HEK293 (cell line): Measurements from ENCODE around the gene OLFM1.

Source experiments
- CTCF ChIA-PET: fragments of 350-600 bp; formaldehyde crosslinking; extraction: SDS; loops from one replicate; lab custom pipeline; 2021; ENCODE audit warnings: antibody characterized with exemption; lab: Yijun Ruan, JAX
- POLR2A ChIA-PET: fragments of 300-600 bp; formaldehyde crosslinking; extraction: SDS; loops from one replicate; lab custom pipeline; 2020; ENCODE audit warnings: antibody characterized with exemption, inconsistent platforms; lab: Yijun Ruan, JAX
- H3K27ac ChIP-seq: fragments of 200-500 bp; sonication (Bioruptor generic); 2 replicates; pipeline ENCODE4 v1.5.1; 2014; ENCODE audit warnings: low read depth, low read length, control low read depth, inconsistent platforms; ENCODE audit errors: extremely low read depth
- H3K36me3 ChIP-seq, 2 experiments: fragments of 200-500 bp in 1 of 2; sonication (Bioruptor generic) in 1 of 2; 1 replicate in 1 of 2; 2 replicates in 1 of 2; pipeline ENCODE4 v1.5.1; 2014 to 2017; ENCODE audit warnings: inconsistent platforms in 2 of 2, low read length in 2 of 2; ENCODE audit not compliant: control insufficient read depth in 2 of 2, insufficient read depth in 1 of 2
- H3K4me1 ChIP-seq: fragments of 200-500 bp; sonication (Bioruptor generic); 2 replicates; pipeline ENCODE4 v1.5.1; 2014; ENCODE audit warnings: mild to moderate bottlenecking, low read length, inconsistent platforms; ENCODE audit not compliant: control insufficient read depth, insufficient read depth
- H3K4me3 ChIP-seq: 2 replicates; pipeline ENCODE4 v1.5.1; 2011; ENCODE audit warnings: low read depth, mild to moderate bottlenecking, control low read depth, low read length, moderate library complexity
- H3K9me3 ChIP-seq: fragments of 200-500 bp; sonication (Bioruptor generic); 2 replicates; pipeline ENCODE4 v1.5.1; 2014; ENCODE audit warnings: low read depth, low read length, inconsistent platforms; ENCODE audit not compliant: control insufficient read depth, insufficient read depth
- GLIS1 ChIP-seq: fragments of 450-650 bp; formaldehyde crosslinking; IDR thresholded peaks from 2 replicates; pipeline ENCODE4 v1.5.1; 2016; ENCODE audit warnings: missing biosample characterization, missing genetic modification characterization
- HOXD13 ChIP-seq: sonication (generic); formaldehyde crosslinking; IDR thresholded peaks from 2 replicates; pipeline ENCODE4 v1.8.0; 2022; ENCODE audit warnings: missing genetic modification reagents, borderline replicate concordance
- KLF7 ChIP-seq: fragments of 450-650 bp; formaldehyde crosslinking; IDR thresholded peaks from 2 replicates; pipeline ENCODE4 v1.5.1; 2016; ENCODE audit warnings: missing biosample characterization, missing genetic modification characterization, borderline replicate concordance
- RBAK ChIP-seq: fragments of 450-650 bp; formaldehyde crosslinking; IDR thresholded peaks from 2 replicates; pipeline ENCODE4 v1.5.1; 2016; ENCODE audit warnings: missing biosample characterization, missing genetic modification characterization
- SP7 ChIP-seq: fragments of 450-650 bp; formaldehyde crosslinking; IDR thresholded peaks from 2 replicates; pipeline ENCODE4 v1.5.1; 2016; ENCODE audit warnings: missing biosample characterization, missing genetic modification characterization
- ZNF292 ChIP-seq: fragments of 450-650 bp; formaldehyde crosslinking; IDR thresholded peaks from 2 replicates; pipeline ENCODE4 v1.5.1; 2016; ENCODE audit warnings: low read depth, missing biosample characterization, missing genetic modification characterization, borderline replicate concordance
- ZNF37A ChIP-seq: fragments of 450-650 bp; IDR thresholded peaks from 2 replicates; pipeline ENCODE4 v1.5.1; 2018; ENCODE audit warnings: missing biosample characterization, missing genetic modification characterization
- ZNF48 ChIP-seq: fragments of 450-650 bp; formaldehyde crosslinking; IDR thresholded peaks from 2 replicates; pipeline ENCODE4 v1.5.1; 2016; ENCODE audit warnings: missing biosample characterization, missing genetic modification characterization
- ZNF521 ChIP-seq: fragments of 450-650 bp; formaldehyde crosslinking; IDR thresholded peaks from 2 replicates; pipeline ENCODE4 v1.5.1; 2017; ENCODE audit warnings: missing biosample characterization, mild to moderate bottlenecking, missing genetic modification characterization
- ZNF529 ChIP-seq: fragments of 450-650 bp; formaldehyde crosslinking; IDR thresholded peaks from 2 replicates; pipeline ENCODE4 v1.5.1; 2017; ENCODE audit warnings: missing genetic modification characterization, missing biosample characterization; ENCODE audit not compliant: insufficient replicate concordance
- ZNF658 ChIP-seq: fragments of 450-650 bp; formaldehyde crosslinking; IDR thresholded peaks from 2 replicates; pipeline ENCODE4; 2016; ENCODE audit warnings: missing biosample characterization, missing genetic modification characterization
- ZNF792 ChIP-seq: fragments of 450-650 bp; formaldehyde crosslinking; IDR thresholded peaks from 2 replicates; pipeline ENCODE4 v1.5.1; 2016; ENCODE audit warnings: missing biosample characterization, missing genetic modification characterization
- TF ChIP-seq, protein P1 (sequence below): fragments of 450-650 bp; formaldehyde crosslinking; IDR thresholded peaks from 2 replicates; pipeline ENCODE4 v1.5.1; 2016; ENCODE audit warnings: missing biosample characterization, missing genetic modification characterization
- TF ChIP-seq, protein P2 (sequence below): fragments of 450-650 bp; formaldehyde crosslinking; IDR thresholded peaks from 2 replicates; pipeline ENCODE4 v1.5.1; 2017; ENCODE audit warnings: missing biosample characterization, missing genetic modification characterization
- TF ChIP-seq, protein P3 (sequence below): fragments of 450-650 bp; IDR thresholded peaks from 2 replicates; pipeline ENCODE4 v1.5.1; 2018; ENCODE audit warnings: missing biosample characterization, mild to moderate bottlenecking, missing genetic modification characterization
- TF ChIP-seq, protein P4 (sequence below): fragments of 450-650 bp; formaldehyde crosslinking; IDR thresholded peaks from 2 replicates; pipeline ENCODE4 v1.5.1; 2016; ENCODE audit warnings: missing biosample characterization, missing genetic modification characterization, borderline replicate concordance
- TF ChIP-seq, protein P5 (sequence below): fragments of 450-650 bp; formaldehyde crosslinking; IDR thresholded peaks from 2 replicates; pipeline ENCODE4 v1.5.1; 2016; ENCODE audit warnings: missing biosample characterization, missing genetic modification characterization, low read depth
- TF ChIP-seq, protein P6 (sequence below): fragments of 450-650 bp; formaldehyde crosslinking; IDR thresholded peaks from 2 replicates; pipeline ENCODE4 v1.5.1; 2016; ENCODE audit warnings: missing biosample characterization, missing genetic modification characterization

OLFM1 gene

DNA sequence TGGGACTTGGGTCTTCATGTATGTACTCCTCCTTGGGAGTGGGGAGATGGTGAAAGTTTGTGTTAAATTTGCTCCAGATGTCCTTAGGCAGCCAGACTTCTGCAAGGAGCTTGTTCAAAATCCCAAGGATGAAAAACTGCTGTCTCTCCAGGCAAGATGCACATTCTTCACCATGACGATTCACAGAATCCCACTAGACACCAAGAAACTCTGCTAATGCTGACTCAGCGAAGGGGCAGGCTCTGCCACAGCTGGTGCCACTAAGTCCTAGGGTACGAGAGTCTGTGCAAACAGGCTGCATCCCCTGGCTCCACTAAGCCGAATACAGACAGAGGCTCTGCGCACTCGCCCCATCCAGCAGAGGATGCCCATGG is 71.1 kb downstream of the OLFM1 start:
- H3K4me1 ChIP-seq = no peaks in the 10 kb centered on the region
- CTCF ChIA-PET = interaction anchor here (0.6 to 0.7 kb wide), 4 partner anchors 22 to 775 kb away, joined by 3 to 5 read pairs (median 4); no protein-coding TSS in a partner anchor
- TF ChIP-seq, protein P1, sequence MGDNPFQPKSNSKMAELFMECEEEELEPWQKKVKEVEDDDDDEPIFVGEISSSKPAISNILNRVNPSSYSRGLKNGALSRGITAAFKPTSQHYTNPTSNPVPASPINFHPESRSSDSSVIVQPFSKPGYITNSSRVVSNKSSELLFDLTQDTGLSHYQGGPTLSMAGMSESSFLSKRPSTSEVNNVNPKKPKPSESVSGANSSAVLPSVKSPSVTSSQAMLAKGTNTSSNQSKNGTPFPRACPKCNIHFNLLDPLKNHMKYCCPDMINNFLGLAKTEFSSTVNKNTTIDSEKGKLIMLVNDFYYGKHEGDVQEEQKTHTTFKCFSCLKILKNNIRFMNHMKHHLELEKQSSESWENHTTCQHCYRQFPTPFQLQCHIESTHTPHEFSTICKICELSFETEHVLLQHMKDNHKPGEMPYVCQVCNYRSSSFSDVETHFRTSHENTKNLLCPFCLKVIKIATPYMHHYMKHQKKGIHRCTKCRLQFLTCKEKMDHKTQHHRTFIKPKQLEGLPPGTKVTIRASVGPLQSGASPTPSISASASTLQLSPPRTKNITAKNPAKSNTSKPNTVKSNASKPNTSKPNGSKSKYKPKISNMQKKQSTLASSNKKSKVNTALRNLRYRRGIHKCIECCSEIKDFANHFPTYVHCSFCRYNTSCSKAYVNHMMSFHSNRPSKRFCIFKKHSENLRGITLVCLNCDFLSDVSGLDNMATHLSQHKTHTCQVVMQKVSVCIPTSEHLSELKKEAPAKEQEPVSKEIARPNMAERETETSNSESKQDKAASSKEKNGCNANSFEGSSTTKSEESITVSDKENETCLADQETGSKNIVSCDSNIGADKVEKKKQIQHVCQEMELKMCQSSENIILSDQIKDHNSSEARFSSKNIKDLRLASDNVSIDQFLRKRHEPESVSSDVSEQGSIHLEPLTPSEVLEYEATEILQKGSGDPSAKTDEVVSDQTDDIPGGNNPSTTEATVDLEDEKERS = no peak
- TF ChIP-seq, protein P2, sequence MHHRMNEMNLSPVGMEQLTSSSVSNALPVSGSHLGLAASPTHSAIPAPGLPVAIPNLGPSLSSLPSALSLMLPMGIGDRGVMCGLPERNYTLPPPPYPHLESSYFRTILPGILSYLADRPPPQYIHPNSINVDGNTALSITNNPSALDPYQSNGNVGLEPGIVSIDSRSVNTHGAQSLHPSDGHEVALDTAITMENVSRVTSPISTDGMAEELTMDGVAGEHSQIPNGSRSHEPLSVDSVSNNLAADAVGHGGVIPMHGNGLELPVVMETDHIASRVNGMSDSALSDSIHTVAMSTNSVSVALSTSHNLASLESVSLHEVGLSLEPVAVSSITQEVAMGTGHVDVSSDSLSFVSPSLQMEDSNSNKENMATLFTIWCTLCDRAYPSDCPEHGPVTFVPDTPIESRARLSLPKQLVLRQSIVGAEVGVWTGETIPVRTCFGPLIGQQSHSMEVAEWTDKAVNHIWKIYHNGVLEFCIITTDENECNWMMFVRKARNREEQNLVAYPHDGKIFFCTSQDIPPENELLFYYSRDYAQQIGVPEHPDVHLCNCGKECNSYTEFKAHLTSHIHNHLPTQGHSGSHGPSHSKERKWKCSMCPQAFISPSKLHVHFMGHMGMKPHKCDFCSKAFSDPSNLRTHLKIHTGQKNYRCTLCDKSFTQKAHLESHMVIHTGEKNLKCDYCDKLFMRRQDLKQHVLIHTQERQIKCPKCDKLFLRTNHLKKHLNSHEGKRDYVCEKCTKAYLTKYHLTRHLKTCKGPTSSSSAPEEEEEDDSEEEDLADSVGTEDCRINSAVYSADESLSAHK (tag by site-specific recombination) = no peak
- TF ChIP-seq ZNF521 (tag by site-specific recombination) (no peak), RBAK (tag by site-specific recombination) (no peak), ZNF48 (tag by site-specific recombination) (no peak), ZNF529 (tag by site-specific recombination) (no peak), ZNF292 (no peak), GLIS1 (tag by site-specific recombination) (no peak), ZNF792 (tag by site-specific recombination) (no peak), HOXD13 (CRISPR knock-in tag) (no peak), ZNF37A (tag by site-specific recombination) (no peak), KLF7 (tag by site-specific recombination) (no peak), ZNF658 (no peak), SP7 (tag by site-specific recombination) (no peak)
- TF ChIP-seq, protein P3, sequence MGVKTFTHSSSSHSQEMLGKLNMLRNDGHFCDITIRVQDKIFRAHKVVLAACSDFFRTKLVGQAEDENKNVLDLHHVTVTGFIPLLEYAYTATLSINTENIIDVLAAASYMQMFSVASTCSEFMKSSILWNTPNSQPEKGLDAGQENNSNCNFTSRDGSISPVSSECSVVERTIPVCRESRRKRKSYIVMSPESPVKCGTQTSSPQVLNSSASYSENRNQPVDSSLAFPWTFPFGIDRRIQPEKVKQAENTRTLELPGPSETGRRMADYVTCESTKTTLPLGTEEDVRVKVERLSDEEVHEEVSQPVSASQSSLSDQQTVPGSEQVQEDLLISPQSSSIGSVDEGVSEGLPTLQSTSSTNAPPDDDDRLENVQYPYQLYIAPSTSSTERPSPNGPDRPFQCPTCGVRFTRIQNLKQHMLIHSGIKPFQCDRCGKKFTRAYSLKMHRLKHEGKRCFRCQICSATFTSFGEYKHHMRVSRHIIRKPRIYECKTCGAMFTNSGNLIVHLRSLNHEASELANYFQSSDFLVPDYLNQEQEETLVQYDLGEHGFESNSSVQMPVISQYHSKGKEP = no peak
- TF ChIP-seq, protein P4, sequence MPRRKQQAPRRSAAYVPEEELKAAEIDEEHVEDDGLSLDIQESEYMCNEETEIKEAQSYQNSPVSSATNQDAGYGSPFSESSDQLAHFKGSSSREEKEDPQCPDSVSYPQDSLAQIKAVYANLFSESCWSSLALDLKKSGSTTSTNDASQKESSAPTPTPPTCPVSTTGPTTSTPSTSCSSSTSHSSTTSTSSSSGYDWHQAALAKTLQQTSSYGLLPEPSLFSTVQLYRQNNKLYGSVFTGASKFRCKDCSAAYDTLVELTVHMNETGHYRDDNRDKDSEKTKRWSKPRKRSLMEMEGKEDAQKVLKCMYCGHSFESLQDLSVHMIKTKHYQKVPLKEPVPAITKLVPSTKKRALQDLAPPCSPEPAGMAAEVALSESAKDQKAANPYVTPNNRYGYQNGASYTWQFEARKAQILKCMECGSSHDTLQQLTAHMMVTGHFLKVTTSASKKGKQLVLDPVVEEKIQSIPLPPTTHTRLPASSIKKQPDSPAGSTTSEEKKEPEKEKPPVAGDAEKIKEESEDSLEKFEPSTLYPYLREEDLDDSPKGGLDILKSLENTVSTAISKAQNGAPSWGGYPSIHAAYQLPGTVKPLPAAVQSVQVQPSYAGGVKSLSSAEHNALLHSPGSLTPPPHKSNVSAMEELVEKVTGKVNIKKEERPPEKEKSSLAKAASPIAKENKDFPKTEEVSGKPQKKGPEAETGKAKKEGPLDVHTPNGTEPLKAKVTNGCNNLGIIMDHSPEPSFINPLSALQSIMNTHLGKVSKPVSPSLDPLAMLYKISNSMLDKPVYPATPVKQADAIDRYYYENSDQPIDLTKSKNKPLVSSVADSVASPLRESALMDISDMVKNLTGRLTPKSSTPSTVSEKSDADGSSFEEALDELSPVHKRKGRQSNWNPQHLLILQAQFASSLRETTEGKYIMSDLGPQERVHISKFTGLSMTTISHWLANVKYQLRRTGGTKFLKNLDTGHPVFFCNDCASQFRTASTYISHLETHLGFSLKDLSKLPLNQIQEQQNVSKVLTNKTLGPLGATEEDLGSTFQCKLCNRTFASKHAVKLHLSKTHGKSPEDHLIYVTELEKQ (tag by site-specific recombination) = no peak
- TF ChIP-seq, protein P5, sequence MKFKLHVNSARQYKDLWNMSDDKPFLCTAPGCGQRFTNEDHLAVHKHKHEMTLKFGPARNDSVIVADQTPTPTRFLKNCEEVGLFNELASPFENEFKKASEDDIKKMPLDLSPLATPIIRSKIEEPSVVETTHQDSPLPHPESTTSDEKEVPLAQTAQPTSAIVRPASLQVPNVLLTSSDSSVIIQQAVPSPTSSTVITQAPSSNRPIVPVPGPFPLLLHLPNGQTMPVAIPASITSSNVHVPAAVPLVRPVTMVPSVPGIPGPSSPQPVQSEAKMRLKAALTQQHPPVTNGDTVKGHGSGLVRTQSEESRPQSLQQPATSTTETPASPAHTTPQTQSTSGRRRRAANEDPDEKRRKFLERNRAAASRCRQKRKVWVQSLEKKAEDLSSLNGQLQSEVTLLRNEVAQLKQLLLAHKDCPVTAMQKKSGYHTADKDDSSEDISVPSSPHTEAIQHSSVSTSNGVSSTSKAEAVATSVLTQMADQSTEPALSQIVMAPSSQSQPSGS (tag by site-specific recombination) = no peak
- TF ChIP-seq, protein P6, sequence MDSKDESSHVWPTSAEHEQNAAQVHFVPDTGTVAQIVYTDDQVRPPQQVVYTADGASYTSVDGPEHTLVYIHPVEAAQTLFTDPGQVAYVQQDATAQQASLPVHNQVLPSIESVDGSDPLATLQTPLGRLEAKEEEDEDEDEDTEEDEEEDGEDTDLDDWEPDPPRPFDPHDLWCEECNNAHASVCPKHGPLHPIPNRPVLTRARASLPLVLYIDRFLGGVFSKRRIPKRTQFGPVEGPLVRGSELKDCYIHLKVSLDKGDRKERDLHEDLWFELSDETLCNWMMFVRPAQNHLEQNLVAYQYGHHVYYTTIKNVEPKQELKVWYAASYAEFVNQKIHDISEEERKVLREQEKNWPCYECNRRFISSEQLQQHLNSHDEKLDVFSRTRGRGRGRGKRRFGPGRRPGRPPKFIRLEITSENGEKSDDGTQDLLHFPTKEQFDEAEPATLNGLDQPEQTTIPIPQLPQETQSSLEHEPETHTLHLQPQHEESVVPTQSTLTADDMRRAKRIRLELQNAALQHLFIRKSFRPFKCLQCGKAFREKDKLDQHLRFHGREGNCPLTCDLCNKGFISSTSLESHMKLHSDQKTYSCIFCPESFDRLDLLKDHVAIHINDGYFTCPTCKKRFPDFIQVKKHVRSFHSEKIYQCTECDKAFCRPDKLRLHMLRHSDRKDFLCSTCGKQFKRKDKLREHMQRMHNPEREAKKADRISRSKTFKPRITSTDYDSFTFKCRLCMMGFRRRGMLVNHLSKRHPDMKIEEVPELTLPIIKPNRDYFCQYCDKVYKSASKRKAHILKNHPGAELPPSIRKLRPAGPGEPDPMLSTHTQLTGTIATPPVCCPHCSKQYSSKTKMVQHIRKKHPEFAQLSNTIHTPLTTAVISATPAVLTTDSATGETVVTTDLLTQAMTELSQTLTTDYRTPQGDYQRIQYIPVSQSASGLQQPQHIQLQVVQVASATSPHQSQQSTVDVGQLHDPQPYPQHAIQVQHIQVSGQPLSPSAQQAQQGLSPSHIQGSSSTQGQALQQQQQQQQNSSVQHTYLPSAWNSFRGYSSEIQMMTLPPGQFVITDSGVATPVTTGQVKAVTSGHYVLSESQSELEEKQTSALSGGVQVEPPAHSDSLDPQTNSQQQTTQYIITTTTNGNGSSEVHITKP = no peak
- TF ChIP-seq, all 188 proteins: peak for 0
- Histone ChIP-seq H3K9me3 (no peaks in the 10 kb centered on the region), H3K4me3 (no peak overlapping the region), H3K27ac (no peak overlapping the region), H3K36me3 (no peaks in the 10 kb centered on the region)
- POLR2A ChIA-PET = no interaction called here
